AG10803 (cell line): ENCODE measurements around the gene TRUB1.

ENCODE experiments used
- DNase-seq: peaks from one replicate; pipeline ENCODE4 v3.0.0; 2010; ENCODE audit warnings: low read depth
- H3K4me3 ChIP-seq: 2 replicates; pipeline ENCODE4 v1.5.1; 2011; ENCODE audit warnings: mild to moderate bottlenecking, low read length, control low read depth
- CTCF ChIP-seq: conservative IDR thresholded peaks from 2 replicates; pipeline ENCODE4 v1.5.1; 2011; ENCODE audit warnings: mild to moderate bottlenecking, low read length, control low read depth, inconsistent platforms

The TRUB1 gene

GRCh38 chr10:114992189-114992775 lies 54.3 kb downstream of the TRUB1 start:
- no peak for DNase-seq
- no peak overlapping the region for H3K4me3 ChIP-seq
- no peak for TF ChIP-seq CTCF

- no peak for TF ChIP-seq CTCF
- DNase-seq: peak; percentile 8
- H3K4me3 ChIP-seq: no peak overlapping the region
These were observed 57.7 kb downstream of the TRUB1 start for GRCh38 chr10:114995468-114996247.

GRCh38 chr10:114996542-114996941 lies 58.5 kb downstream of the TRUB1 start:
- peak; percentile 2 for DNase-seq
- TF ChIP-seq CTCF: no peak
- no peak overlapping the region for H3K4me3 ChIP-seq

- no peak overlapping the region for H3K4me3 ChIP-seq
- TF ChIP-seq CTCF: no peak
- no peak for DNase-seq
These were observed 61.0 kb downstream of the TRUB1 start for GRCh38 chr10:114998993-114999392.

- peak overlapping the region; percentile 41 for H3K4me3 ChIP-seq
- TF ChIP-seq CTCF: no peak
- DNase-seq: peak; percentile 13
These were observed 63.7 kb downstream of the TRUB1 start for GRCh38 chr10:115001506-115002381.

- TF ChIP-seq CTCF: no peak
These were observed 65.4 kb downstream of the TRUB1 start for GRCh38 chr10:115003396-115003795.

More at GRCh38 chr10:115003396-115003795, 65.4 kb downstream of the TRUB1 start:
- no peak overlapping the region for H3K4me3 ChIP-seq
- no peak for DNase-seq
